Measurements from ENCODE around the gene DAGLA.

Gene DAGLA

GRCh38 chr11:61780581-61781162 is 100.5 kb downstream of the DAGLA start:
- DNase-seq (ENCODE audit: low read depth) = no peak

GRCh38 chr11:61781585-61781984 is 101.4 kb downstream of the DAGLA start:
- no peak for DNase-seq (ENCODE audit: low read depth)

GRCh38 chr11:61782299-61782698 is 102.1 kb downstream of the DAGLA start:
- no peak for DNase-seq (ENCODE audit: low read depth)

GRCh38 chr11:61782841-61783240 is 102.7 kb downstream of the DAGLA start:
- DNase-seq (ENCODE audit: low read depth) = no peak

- no peak for DNase-seq (ENCODE audit: low read depth)
Measured at GRCh38 chr11:61783717-61784505, 103.7 kb downstream of the DAGLA start.

- DNase-seq (ENCODE audit: low read depth) = no peak
Measured at GRCh38 chr11:61784506-61784805, 104.3 kb downstream of the DAGLA start.

GRCh38 chr11:61785837-61786402 is 105.7 kb downstream of the DAGLA start:
- DNase-seq (ENCODE audit: low read depth) = no peak

GRCh38 chr11:61787928-61788491 is 107.8 kb downstream of the DAGLA start:
- DNase-seq (ENCODE audit: low read depth) = no peak

- no peak for DNase-seq (ENCODE audit: low read depth)
Measured at GRCh38 chr11:61791737-61792309, 111.6 kb downstream of the DAGLA start.

GRCh38 chr11:61792310-61793082 is 112.3 kb downstream of the DAGLA start, which contains the start of the genes FEN1 and TMEM258:
Gene FEN1 (plus strand): TSS chr11:61792911. CDS start chr11:61795362, 2,451 bp downstream.
Gene TMEM258 (minus strand): TSS chr11:61792599. CDS start chr11:61792558, 41 bp downstream.
- DNase-seq (ENCODE audit: low read depth) = peak; percentile 79

GRCh38 chr11:61793083-61793828 is 113.1 kb downstream of the DAGLA start:
- DNase-seq (ENCODE audit: low read depth) = no peak

- no peak for DNase-seq (ENCODE audit: low read depth)
Measured at GRCh38 chr11:61793829-61794204, 113.6 kb downstream of the DAGLA start.

GRCh38 chr11:61794579-61794978 is 114.4 kb downstream of the DAGLA start:
- DNase-seq (ENCODE audit: low read depth) = no peak

- no peak for DNase-seq (ENCODE audit: low read depth)
Measured at GRCh38 chr11:61795459-61795858, 115.3 kb downstream of the DAGLA start.

GRCh38 chr11:61795876-61796526 is 115.8 kb downstream of the DAGLA start:
- DNase-seq (ENCODE audit: low read depth) = no peak
